HEK293T (cell line): Measurements from ENCODE around the gene IL2RA.

Experiments used
- CTCF ChIA-PET: fragments of 350-600 bp; formaldehyde crosslinking; extraction: SDS; loops from one replicate; lab custom pipeline; 2021; ENCODE audit warnings: antibody characterized with exemption, inconsistent platforms; lab: Yijun Ruan, JAX
- POLR2A ChIA-PET: fragments of 350-600 bp; formaldehyde crosslinking; extraction: SDS; loops from one replicate; lab custom pipeline; 2020; ENCODE audit warnings: antibody characterized with exemption, inconsistent platforms; lab: Yijun Ruan, JAX
- DNase-seq: peaks from one replicate; pipeline ENCODE4 v3.0.0; 2012; ENCODE audit warnings: mixed read lengths; ENCODE audit errors: extremely low spot score
- ARNT ChIP-seq: fragments of 450-650 bp; IDR thresholded peaks from 2 replicates; pipeline ENCODE4 v1.6.1; 2017; ENCODE audit warnings: mild to moderate bottlenecking
- BHLHE40 ChIP-seq: fragments of 450-650 bp; IDR thresholded peaks from 2 replicates; pipeline ENCODE4 v1.6.1; 2016; ENCODE audit warnings: mild to moderate bottlenecking, moderate library complexity, borderline replicate concordance
- CTBP1 ChIP-seq: fragments of 450-650 bp; IDR thresholded peaks from 2 replicates; pipeline ENCODE4 v1.6.1; 2016; ENCODE audit warnings: borderline replicate concordance
- ELF4 ChIP-seq: fragments of 450-650 bp; IDR thresholded peaks from 2 replicates; pipeline ENCODE4 v1.6.1; 2017; ENCODE audit warnings: antibody characterized with exemption
- FOXA1 ChIP-seq: fragments of 450-650 bp; IDR thresholded peaks from 2 replicates; pipeline ENCODE4 v1.6.1; 2016; ENCODE audit warnings: mild to moderate bottlenecking
- FOXK2 ChIP-seq: fragments of 450-650 bp; IDR thresholded peaks from 2 replicates; pipeline ENCODE4 v1.6.1; 2016; ENCODE audit warnings: mild to moderate bottlenecking
- FOXM1 ChIP-seq: fragments of 450-650 bp; IDR thresholded peaks from 2 replicates; pipeline ENCODE4 v1.6.1; 2017; ENCODE audit warnings: mild to moderate bottlenecking, borderline replicate concordance
- HDGF ChIP-seq: fragments of 450-650 bp; IDR thresholded peaks from 2 replicates; pipeline ENCODE4 v1.6.1; 2017; ENCODE audit warnings: antibody characterized with exemption, borderline replicate concordance
- L3MBTL2 ChIP-seq: fragments of 450-650 bp; conservative IDR thresholded peaks from 2 replicates; pipeline ENCODE4 v1.6.1; 2016; ENCODE audit warnings: mild to moderate bottlenecking
- LEF1 ChIP-seq: fragments of 450-650 bp; IDR thresholded peaks from 2 replicates; pipeline ENCODE4 v1.6.1; 2017; ENCODE audit warnings: mild to moderate bottlenecking, borderline replicate concordance
- NFRKB ChIP-seq: fragments of 450-650 bp; IDR thresholded peaks from 2 replicates; pipeline ENCODE4 v1.6.1; 2016; ENCODE audit warnings: mild to moderate bottlenecking, moderate library complexity
- PKNOX1 ChIP-seq: fragments of 450-650 bp; IDR thresholded peaks from 2 replicates; pipeline ENCODE4 v1.6.1; 2016
- SP1 ChIP-seq: fragments of 450-650 bp; IDR thresholded peaks from 2 replicates; pipeline ENCODE4 v1.6.1; 2017
- SUZ12 ChIP-seq: fragments of 450-650 bp; IDR thresholded peaks from 2 replicates; pipeline ENCODE4 v1.6.1; 2016; ENCODE audit warnings: mild to moderate bottlenecking
- TARDBP ChIP-seq: fragments of 450-650 bp; IDR thresholded peaks from 2 replicates; pipeline ENCODE4 v1.6.1; 2016
- ZNF384 ChIP-seq: fragments of 450-650 bp; IDR thresholded peaks from 2 replicates; pipeline ENCODE4 v1.6.1; 2016

The IL2RA gene

GRCh38 chr10:6002809-6003510 is 59.2 kb downstream of the IL2RA start:
- ChIA-PET POLR2A (no interaction called here), CTCF (no interaction called here)
- DNase-seq: no peak
- no peak for TF ChIP-seq LEF1
- TF ChIP-seq FOXK2: no peak
- TF ChIP-seq SUZ12: no peak
- TF ChIP-seq ARNT: no peak
- no peak for TF ChIP-seq CTBP1
- TF ChIP-seq SP1: no peak
- no peak for TF ChIP-seq FOXM1

GRCh38 chr10:5999440-6000165 is 62.6 kb downstream of the IL2RA start:
- ChIA-PET CTCF (no interaction called here), POLR2A (no interaction called here)
- DNase-seq: no peak
- TF ChIP-seq ARNT (no peak), LEF1 (no peak), ELF4 (no peak), FOXK2 (no peak), L3MBTL2 (no peak), ZNF384 (no peak), TARDBP (no peak), NFRKB (no peak), BHLHE40 (no peak), FOXA1 (no peak), PKNOX1 (no peak), CTBP1 (no peak)

GRCh38 chr10:5996696-5997095 is 65.5 kb downstream of the IL2RA start:
- DNase-seq: no peak
- ChIA-PET CTCF (no interaction called here), POLR2A (no interaction called here)
- TF ChIP-seq PKNOX1 (no peak), SP1 (no peak), ARNT (no peak), CTBP1 (no peak), TARDBP (no peak)

- DNase-seq: no peak
- ChIA-PET CTCF (no interaction called here), POLR2A (no interaction called here)
- no peak for TF ChIP-seq NFRKB
- TF ChIP-seq CTBP1: no peak
- no peak for TF ChIP-seq FOXM1
Observed at GRCh38 chr10:5992398-5992797, 69.8 kb downstream of the IL2RA start.

- no peak for DNase-seq
- TF ChIP-seq CTBP1 (no peak), ARNT (no peak), L3MBTL2 (no peak), FOXM1 (no peak), FOXA1 (no peak), NFRKB (no peak), SUZ12 (no peak), ZNF384 (no peak), SP1 (no peak), LEF1 (no peak), TARDBP (no peak), BHLHE40 (no peak), HDGF (no peak), PKNOX1 (no peak)
- CTCF ChIA-PET: no interaction called here
- POLR2A ChIA-PET: no interaction called here
Observed at GRCh38 chr10:5991708-5992107, 70.5 kb downstream of the IL2RA start.

GRCh38 chr10:5989756-5990155 is 72.4 kb downstream of the IL2RA start:
- CTCF ChIA-PET: no interaction called here
- POLR2A ChIA-PET: no interaction called here
- DNase-seq: no peak
- no peak for TF ChIP-seq TARDBP
- TF ChIP-seq FOXM1: no peak
- no peak for TF ChIP-seq PKNOX1
- TF ChIP-seq ARNT: no peak
- no peak for TF ChIP-seq CTBP1
- TF ChIP-seq SP1: no peak
- no peak for TF ChIP-seq FOXK2
- TF ChIP-seq HDGF: no peak
- TF ChIP-seq SUZ12: no peak
- TF ChIP-seq ELF4: no peak
- TF ChIP-seq ZNF384: no peak
